Cardiac fibroblast (primary cell): Measurements from ENCODE around the gene L1CAM.

Experiments used
- DNase-seq, 2 donors: peaks; one replicate each; pipeline versions ENCODE4 v3.0.0 to v3.0.0-alpha.2; 2010; ENCODE audit warnings: low read depth in 2 of 2
- H3K4me3 ChIP-seq, 2 donors: replicated peaks in 1 of 2; 1 replicate in 1 of 2; 2 replicates in 1 of 2; pipeline ENCODE4 v1.5.1; 2011; ENCODE audit warnings: low read depth in 2 of 2, low read length in 2 of 2, mild to moderate bottlenecking in 2 of 2, moderate library complexity in 1 of 2
- CTCF ChIP-seq: IDR thresholded peaks from one replicate; pipeline ENCODE4 v1.5.1; 2011; ENCODE audit warnings: low read depth, mild to moderate bottlenecking, low read length, inconsistent platforms

L1CAM gene

GRCh38 chrX:153865321-153865580 is 20.7 kb downstream of the L1CAM start:
- H3K4me3 ChIP-seq = no peak overlapping the region
- TF ChIP-seq CTCF = no peak
- DNase-seq = no peak

GRCh38 chrX:153864561-153865320 is 21.2 kb downstream of the L1CAM start:
- no peak overlapping the region for H3K4me3 ChIP-seq
- TF ChIP-seq CTCF = no peak
- no peak for DNase-seq

GRCh38 chrX:153864101-153864500 is 21.9 kb downstream of the L1CAM start:
- TF ChIP-seq CTCF = no peak
- no peak overlapping the region for H3K4me3 ChIP-seq
- no peak for DNase-seq

DNA sequence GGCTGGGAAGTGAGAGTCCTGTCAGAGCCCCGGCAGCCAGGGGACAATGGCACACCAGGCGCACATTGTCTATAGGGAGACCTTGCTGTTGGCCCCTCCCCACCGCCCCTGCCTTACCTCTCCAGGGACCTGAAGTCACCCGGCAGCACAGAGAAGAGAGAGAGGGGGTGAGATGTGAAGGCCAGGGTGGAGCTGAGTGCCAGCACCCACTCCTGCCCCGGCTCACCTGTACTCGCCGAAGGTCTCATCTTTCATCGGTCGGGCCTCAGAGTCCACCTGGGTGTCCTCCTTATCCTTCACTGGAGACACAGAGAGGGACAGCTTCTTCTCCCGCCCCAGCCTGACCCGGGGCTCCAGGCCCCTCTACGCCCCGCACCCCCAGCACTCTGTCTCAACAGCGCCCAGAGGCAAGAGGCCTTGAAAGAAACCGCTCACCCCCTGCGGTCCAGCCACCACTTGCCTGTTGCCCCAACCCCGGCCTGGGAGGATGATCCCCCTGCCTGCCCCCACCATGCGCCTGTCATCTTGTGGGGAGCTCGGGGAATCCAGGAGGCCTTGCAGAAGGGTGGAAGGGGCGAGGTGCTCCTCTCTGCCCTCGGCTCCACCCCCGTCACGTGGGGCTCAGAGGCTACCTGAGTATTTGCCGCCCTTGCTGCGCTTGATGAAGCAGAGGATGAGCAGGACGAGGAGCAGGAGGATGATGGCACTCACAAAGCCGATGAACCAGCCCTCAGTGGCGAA is 22.6 kb downstream of the L1CAM start:
- no peak for TF ChIP-seq CTCF
- DNase-seq = no peak
- no peak overlapping the region for H3K4me3 ChIP-seq

GRCh38 chrX:153862369-153863250 is 23.4 kb downstream of the L1CAM start:
- DNase-seq = no peak
- no peak overlapping the region for H3K4me3 ChIP-seq
- no peak for TF ChIP-seq CTCF

DNA sequence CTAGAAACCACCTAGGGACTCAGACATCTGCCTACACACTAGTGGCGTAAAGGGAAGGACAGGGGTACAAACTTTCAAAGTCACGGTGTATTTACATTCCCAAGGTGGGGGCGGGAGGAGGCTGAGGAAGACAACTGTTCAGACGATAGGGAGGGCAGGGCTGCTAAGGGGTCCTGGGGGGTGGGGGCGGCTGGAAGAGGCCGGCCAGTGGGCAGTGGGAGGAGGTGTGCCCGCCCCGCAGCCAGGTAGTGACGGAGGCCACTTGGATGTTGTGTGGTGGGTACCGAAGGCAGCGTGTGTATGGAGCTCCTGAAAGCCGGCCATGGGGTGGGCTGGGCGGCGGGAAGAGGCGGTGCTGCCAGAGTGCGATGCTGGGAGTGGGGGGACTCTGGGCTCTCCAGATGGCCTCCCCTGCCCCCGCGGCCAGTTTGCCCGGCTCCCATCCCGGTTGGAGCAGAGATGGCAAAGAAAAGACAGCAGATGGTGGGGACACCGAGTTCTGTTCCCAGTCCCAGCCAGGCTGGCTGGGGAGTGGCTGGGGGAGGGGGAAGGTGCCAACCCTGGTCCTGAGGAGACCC is 24.2 kb downstream of the L1CAM start:
- H3K4me3 ChIP-seq = no peak overlapping the region
- no peak for DNase-seq
- TF ChIP-seq CTCF = no peak
